ENCODE data around the gene SLC7A9. TPM values are rescaled to one million over a fixed set of nuclear protein-coding genes. Genes with fewer than 3 reads are reported as not detected.

SLC7A9 gene
- total RNA-seq, 1 experiment from 2014 or later, result 0.11 TPM

DNA sequence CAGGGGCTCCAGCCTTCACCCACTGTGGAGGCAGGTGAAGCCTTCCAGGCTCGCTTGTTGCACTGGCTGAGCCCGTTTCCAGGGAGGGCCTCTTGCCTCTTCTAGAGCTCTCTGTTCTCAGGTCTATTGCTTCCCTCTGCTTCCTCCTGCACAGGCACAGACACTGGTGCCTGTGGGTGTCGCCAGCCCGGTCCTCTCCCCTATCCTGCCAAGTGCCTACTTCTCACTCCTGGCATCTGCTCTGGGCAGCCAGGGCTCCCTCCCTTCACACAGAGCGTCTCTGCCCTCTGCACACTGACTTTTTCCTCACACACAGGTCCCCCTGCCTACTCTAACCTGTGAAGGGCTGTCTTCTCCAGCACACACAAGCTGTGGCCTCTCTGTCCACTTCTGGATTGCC, 60.3 kb downstream of the SLC7A9 start:
- ATAC-seq (no peak), DNase-seq (ENCODE audit: low spot score) (no peak)
- TF ChIP-seq, protein P1, sequence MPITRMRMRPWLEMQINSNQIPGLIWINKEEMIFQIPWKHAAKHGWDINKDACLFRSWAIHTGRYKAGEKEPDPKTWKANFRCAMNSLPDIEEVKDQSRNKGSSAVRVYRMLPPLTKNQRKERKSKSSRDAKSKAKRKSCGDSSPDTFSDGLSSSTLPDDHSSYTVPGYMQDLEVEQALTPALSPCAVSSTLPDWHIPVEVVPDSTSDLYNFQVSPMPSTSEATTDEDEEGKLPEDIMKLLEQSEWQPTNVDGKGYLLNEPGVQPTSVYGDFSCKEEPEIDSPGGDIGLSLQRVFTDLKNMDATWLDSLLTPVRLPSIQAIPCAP (CRISPR knock-in tag; IDR thresholded peaks at IDR 0.05), result no peak
- TF ChIP-seq, protein P2, sequence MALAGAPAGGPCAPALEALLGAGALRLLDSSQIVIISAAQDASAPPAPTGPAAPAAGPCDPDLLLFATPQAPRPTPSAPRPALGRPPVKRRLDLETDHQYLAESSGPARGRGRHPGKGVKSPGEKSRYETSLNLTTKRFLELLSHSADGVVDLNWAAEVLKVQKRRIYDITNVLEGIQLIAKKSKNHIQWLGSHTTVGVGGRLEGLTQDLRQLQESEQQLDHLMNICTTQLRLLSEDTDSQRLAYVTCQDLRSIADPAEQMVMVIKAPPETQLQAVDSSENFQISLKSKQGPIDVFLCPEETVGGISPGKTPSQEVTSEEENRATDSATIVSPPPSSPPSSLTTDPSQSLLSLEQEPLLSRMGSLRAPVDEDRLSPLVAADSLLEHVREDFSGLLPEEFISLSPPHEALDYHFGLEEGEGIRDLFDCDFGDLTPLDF (CRISPR knock-in tag; IDR thresholded peaks at IDR 0.05), result no peak
- TF ChIP-seq, protein P3, sequence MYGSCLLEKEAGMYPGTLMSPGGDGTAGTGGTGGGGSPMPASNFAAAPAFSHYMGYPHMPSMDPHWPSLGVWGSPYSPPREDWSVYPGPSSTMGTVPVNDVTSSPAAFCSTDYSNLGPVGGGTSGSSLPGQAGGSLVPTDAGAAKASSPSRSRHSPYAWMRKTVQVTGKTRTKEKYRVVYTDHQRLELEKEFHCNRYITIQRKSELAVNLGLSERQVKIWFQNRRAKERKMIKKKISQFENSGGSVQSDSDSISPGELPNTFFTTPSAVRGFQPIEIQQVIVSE (CRISPR knock-in tag; IDR thresholded peaks at IDR 0.05; ENCODE audit: borderline replicate concordance), result no peak
- no peak for TF ChIP-seq TEAD1 (CRISPR knock-in tag; IDR thresholded peaks at IDR 0.05)
- no peaks in the 10 kb centered on the region; the same call in 1 of the 2 replicates for H3K27me3 Mint-ChIP-seq (ENCODE audit: low read depth)
- H3K36me3 Mint-ChIP-seq, result no peaks in the 10 kb centered on the region
- H3K27ac Mint-ChIP-seq, result peak overlapping the region; percentile 85; the same call in 1 of the 2 replicates
- ChIA-PET POLR2A (no interaction called here), CTCF (no interaction called here)
- H3K4me3 Mint-ChIP-seq, result no peak overlapping the region
- peaks cover 6% of the 10 kb centered on the region for H3K4me1 Mint-ChIP-seq
- no peaks in the 10 kb centered on the region for H3K9me3 Mint-ChIP-seq

DNA sequence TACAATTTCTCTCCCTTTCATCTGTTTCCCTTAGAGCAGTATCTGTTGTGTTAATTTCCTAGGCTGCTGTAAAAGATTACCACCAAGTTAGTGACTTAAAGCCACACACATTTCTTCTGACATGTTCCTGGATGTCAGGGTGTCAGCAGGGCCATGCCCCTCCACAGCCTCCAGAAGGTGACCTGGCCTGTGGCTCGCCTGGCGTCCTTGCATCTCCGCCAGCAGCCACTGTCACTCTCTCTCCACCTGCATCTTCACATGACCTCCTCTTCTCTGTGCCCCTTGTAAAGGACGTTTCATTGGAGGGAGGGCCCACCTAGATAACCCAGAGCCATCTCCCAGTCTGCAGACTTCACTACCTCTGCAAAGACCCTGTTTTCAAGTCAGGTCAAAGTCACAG, 61.3 kb downstream of the SLC7A9 start:
- ChIA-PET CTCF (no interaction called here), POLR2A (no interaction called here)
- Mint-ChIP-seq H3K36me3 (no peaks in the 10 kb centered on the region), H3K4me3 (no peak overlapping the region), H3K4me1 (peaks cover 7% of the 10 kb centered on the region; the same call in 1 of the 2 replicates), H3K27ac (no peak overlapping the region), H3K9me3 (no peaks in the 10 kb centered on the region), H3K27me3 (ENCODE audit: low read depth) (no peaks in the 10 kb centered on the region; the same call in 1 of the 2 replicates)
- DNase-seq (ENCODE audit: low spot score) (no peak), ATAC-seq (no peak)
- TF ChIP-seq, protein P4, sequence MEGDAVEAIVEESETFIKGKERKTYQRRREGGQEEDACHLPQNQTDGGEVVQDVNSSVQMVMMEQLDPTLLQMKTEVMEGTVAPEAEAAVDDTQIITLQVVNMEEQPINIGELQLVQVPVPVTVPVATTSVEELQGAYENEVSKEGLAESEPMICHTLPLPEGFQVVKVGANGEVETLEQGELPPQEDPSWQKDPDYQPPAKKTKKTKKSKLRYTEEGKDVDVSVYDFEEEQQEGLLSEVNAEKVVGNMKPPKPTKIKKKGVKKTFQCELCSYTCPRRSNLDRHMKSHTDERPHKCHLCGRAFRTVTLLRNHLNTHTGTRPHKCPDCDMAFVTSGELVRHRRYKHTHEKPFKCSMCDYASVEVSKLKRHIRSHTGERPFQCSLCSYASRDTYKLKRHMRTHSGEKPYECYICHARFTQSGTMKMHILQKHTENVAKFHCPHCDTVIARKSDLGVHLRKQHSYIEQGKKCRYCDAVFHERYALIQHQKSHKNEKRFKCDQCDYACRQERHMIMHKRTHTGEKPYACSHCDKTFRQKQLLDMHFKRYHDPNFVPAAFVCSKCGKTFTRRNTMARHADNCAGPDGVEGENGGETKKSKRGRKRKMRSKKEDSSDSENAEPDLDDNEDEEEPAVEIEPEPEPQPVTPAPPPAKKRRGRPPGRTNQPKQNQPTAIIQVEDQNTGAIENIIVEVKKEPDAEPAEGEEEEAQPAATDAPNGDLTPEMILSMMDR (IDR thresholded peaks at IDR 0.05), result no peak
- TF ChIP-seq MYBL2 (CRISPR knock-in tag; IDR thresholded peaks at IDR 0.05) (no peak), ZNF671 (CRISPR knock-in tag; IDR thresholded peaks at IDR 0.05) (no peak), EMX1 (CRISPR knock-in tag; IDR thresholded peaks at IDR 0.05) (no peak)

DNA sequence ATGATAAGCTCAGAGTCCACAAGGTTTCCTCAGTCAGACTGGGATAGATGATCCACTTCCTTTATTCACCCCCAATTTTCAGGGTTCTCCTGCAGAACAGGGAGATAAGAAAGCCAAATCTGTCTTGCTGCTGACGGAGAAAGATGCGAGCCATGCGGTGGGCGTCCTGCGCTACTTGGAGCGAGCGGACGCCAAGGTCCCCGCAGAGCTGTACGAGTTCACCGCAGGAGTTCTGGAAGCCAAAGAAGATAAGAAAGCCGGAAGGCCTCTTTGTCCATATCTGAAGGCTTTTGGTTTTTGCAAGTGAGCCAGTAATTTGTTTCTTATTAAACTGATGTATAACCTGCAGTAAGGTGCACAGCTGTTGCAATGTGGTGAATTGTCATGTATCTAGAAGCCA, 66.7 kb downstream of the SLC7A9 start:
- ChIA-PET CTCF (no interaction called here), POLR2A (no interaction called here)
- H3K27me3 Mint-ChIP-seq (ENCODE audit: low read depth), result no peaks in the 10 kb centered on the region
- H3K4me1 Mint-ChIP-seq, result peaks cover 13% of the 10 kb centered on the region
- no peak for TF ChIP-seq MXD4 (CRISPR knock-in tag; IDR thresholded peaks at IDR 0.05; ENCODE audit: borderline replicate concordance)
- TF ChIP-seq, protein P5, sequence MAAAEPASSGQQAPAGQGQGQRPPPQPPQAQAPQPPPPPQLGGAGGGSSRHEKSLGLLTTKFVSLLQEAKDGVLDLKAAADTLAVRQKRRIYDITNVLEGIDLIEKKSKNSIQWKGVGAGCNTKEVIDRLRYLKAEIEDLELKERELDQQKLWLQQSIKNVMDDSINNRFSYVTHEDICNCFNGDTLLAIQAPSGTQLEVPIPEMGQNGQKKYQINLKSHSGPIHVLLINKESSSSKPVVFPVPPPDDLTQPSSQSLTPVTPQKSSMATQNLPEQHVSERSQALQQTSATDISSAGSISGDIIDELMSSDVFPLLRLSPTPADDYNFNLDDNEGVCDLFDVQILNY (CRISPR knock-in tag; IDR thresholded peaks at IDR 0.05), result no peak
- H3K9me3 Mint-ChIP-seq, result no peaks in the 10 kb centered on the region
- H3K4me3 Mint-ChIP-seq, result no peak overlapping the region
- no peaks in the 10 kb centered on the region for H3K36me3 Mint-ChIP-seq
- H3K27ac Mint-ChIP-seq, result no peak overlapping the region
- no peak for ATAC-seq
- no peak for DNase-seq (ENCODE audit: low spot score)

DNA sequence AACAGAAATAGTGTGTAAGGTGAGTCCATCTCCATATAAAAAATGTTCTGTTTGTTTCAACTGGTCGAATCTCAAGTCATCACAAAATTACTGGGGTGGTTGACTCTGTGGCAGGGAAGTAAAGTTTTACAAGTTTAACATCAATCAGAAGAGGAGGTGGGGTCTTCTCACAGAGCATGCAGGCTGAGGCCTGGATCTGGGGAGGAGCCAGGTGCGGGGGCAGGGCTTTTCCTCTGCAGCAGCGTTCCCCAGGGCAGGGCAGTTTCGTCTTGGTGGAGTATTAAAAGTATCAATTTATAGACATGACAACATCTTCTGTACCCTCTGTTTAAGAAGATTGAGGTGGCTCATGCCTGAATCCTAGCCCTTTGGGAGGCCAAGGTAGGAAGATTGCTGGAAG, 68.8 kb downstream of the SLC7A9 start:
- Mint-ChIP-seq H3K36me3 (no peaks in the 10 kb centered on the region), H3K9me3 (no peaks in the 10 kb centered on the region), H3K4me3 (no peak overlapping the region), H3K4me1 (peaks cover 13% of the 10 kb centered on the region), H3K27me3 (ENCODE audit: low read depth) (no peaks in the 10 kb centered on the region), H3K27ac (no peak overlapping the region)
- TF ChIP-seq NFYB (CRISPR knock-in tag; conservative IDR thresholded peaks at IDR 0.05; ENCODE audit: low read depth) (no peak), FOXJ3 (CRISPR knock-in tag; IDR thresholded peaks at IDR 0.05; ENCODE audit: borderline replicate concordance) (no peak), RELA (CRISPR knock-in tag; IDR thresholded peaks at IDR 0.05; ENCODE audit: borderline replicate concordance) (no peak), CREM (CRISPR knock-in tag; IDR thresholded peaks at IDR 0.05) (no peak), ESRRA (CRISPR knock-in tag; IDR thresholded peaks at IDR 0.05; ENCODE audit: borderline replicate concordance) (no peak), OVOL2 (CRISPR knock-in tag; IDR thresholded peaks at IDR 0.05; ENCODE audit: borderline replicate concordance) (no peak), SP1 (CRISPR knock-in tag; conservative IDR thresholded peaks at IDR 0.05) (no peak), TEAD1 (CRISPR knock-in tag; IDR thresholded peaks at IDR 0.05) (no peak), ZBTB21 (CRISPR knock-in tag; IDR thresholded peaks at IDR 0.05; ENCODE audit: borderline replicate concordance) (no peak), EMX1 (CRISPR knock-in tag; IDR thresholded peaks at IDR 0.05) (no peak)
- TF ChIP-seq, protein P6, sequence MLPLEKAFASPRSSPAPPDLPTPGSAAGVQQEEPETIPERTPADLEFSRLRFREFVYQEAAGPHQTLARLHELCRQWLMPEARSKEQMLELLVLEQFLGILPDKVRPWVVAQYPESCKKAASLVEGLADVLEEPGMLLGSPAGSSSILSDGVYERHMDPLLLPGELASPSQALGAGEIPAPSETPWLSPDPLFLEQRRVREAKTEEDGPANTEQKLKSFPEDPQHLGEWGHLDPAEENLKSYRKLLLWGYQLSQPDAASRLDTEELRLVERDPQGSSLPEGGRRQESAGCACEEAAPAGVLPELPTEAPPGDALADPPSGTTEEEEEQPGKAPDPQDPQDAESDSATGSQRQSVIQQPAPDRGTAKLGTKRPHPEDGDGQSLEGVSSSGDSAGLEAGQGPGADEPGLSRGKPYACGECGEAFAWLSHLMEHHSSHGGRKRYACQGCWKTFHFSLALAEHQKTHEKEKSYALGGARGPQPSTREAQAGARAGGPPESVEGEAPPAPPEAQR (CRISPR knock-in tag; IDR thresholded peaks at IDR 0.05), result no peak
- CTCF ChIA-PET, result interaction anchor here (0.7 kb wide), 1 partner anchor 13 kb away, joined by 5 read pairs; no protein-coding TSS in a partner anchor
- ATAC-seq (peak; percentile 80), DNase-seq (ENCODE audit: low spot score) (peak; percentile 53)
- POLR2A ChIA-PET, result no interaction called here

All from WTC11 (cell line).